SK-N-MC (cell line): ENCODE results near the gene EXTL1.

Experiments used
- EZH2 ChIP-seq: fragments of 200-600 bp; sonication (generic); IDR thresholded peaks from one replicate; pipeline ENCODE4 v1.6.1; 2017; ENCODE audit warnings: antibody characterized with exemption
- FOXP2 ChIP-seq: optimal IDR thresholded peaks from 2 replicates; pipeline ENCODE3; 2011; ENCODE audit warnings: mild to moderate bottlenecking, moderate library complexity; ENCODE audit not compliant: insufficient read depth; ENCODE audit errors: extremely low read length, control extremely low read depth
- POLR2AphosphoS5 ChIP-seq: IDR thresholded peaks from 2 replicates; pipeline ENCODE4 v1.6.1; 2012; ENCODE audit warnings: mild to moderate bottlenecking, low read depth, low read length, borderline replicate concordance

- TF ChIP-seq EZH2 = no peak
- no peak for TF ChIP-seq POLR2AphosphoS5
- no peak for TF ChIP-seq FOXP2
These were observed 27.0 kb upstream of the EXTL1 start for GRCh38 chr1:25994402-25995150.
